K562 (cell line): ENCODE results near the gene EIF4G1. TPM values are rescaled to one million over a fixed set of nuclear protein-coding genes. Genes with fewer than 3 reads are reported as not detected.

Experiments used
- ATF1 ChIP-seq, 2 experiments: fragments of 450-650 bp in 1 of 2; IDR thresholded peaks; 2 replicates each; pipeline ENCODE4 v1.6.1; 2016; ENCODE audit warnings: missing compliant biosample characterization in 1 of 2, missing genetic modification characterization in 1 of 2
- COPS2 ChIP-seq: fragments of 450-650 bp; conservative IDR thresholded peaks from 2 replicates; pipeline ENCODE4 v1.6.1; 2016; ENCODE audit warnings: mild to moderate bottlenecking, moderate library complexity
- CREM ChIP-seq: IDR thresholded peaks from 2 replicates; pipeline ENCODE4 v1.6.1; 2014; ENCODE audit warnings: antibody characterized with exemption, low read depth
- EHMT2 ChIP-seq: fragments of 450-650 bp; IDR thresholded peaks from 2 replicates; pipeline ENCODE4 v1.6.1; 2018; ENCODE audit warnings: antibody characterized with exemption
- NCOA2 ChIP-seq, 2 experiments: fragments of 450-650 bp; IDR thresholded peaks; 2 replicates each; pipeline ENCODE4 v1.6.1; 2018; ENCODE audit warnings: mild to moderate bottlenecking in 2 of 2, moderate library complexity in 1 of 2; ENCODE audit not compliant: partially characterized antibody in 2 of 2
- NCOA6 ChIP-seq: fragments of 450-650 bp; IDR thresholded peaks from 2 replicates; pipeline ENCODE4 v1.6.1; 2017; ENCODE audit warnings: mild to moderate bottlenecking
- NONO ChIP-seq, 2 experiments: fragments of 200-400 bp in 1 of 2; fragments of 450-650 bp in 1 of 2; formaldehyde crosslinking in 1 of 2; IDR thresholded peaks; 2 replicates each; pipeline ENCODE4 v1.6.1; 2017; ENCODE audit warnings: low read depth in 2 of 2, mild to moderate bottlenecking in 2 of 2, moderate library complexity in 2 of 2, low read length in 1 of 2
- PML ChIP-seq: IDR thresholded peaks from 2 replicates; pipeline ENCODE4 v1.6.1; 2012; ENCODE audit warnings: low read length, inconsistent platforms
- POLR2AphosphoS2 ChIP-seq: IDR thresholded peaks from 2 replicates; pipeline ENCODE4 v1.6.1; 2012; ENCODE audit warnings: low read length, improper control_type of control experiment
- PTRF ChIP-seq: fragments of 450-650 bp; IDR thresholded peaks from 2 replicates; pipeline ENCODE4 v1.6.1; 2016; ENCODE audit warnings: mild to moderate bottlenecking, missing genetic modification characterization, missing compliant biosample characterization
- RBM25 ChIP-seq: fragments of 200-400 bp; formaldehyde crosslinking; IDR thresholded peaks from 2 replicates; pipeline ENCODE4 v1.6.1; 2018; ENCODE audit warnings: low read length, low read depth, moderate library complexity; ENCODE audit not compliant: severe bottlenecking
- TAF1 ChIP-seq: IDR thresholded peaks from 2 replicates; pipeline ENCODE4 v1.6.1; 2011; ENCODE audit warnings: mild to moderate bottlenecking, low read length, moderate library complexity; ENCODE audit not compliant: insufficient read depth, control insufficient read depth, severe bottlenecking; ENCODE audit errors: extremely low read depth
- ZNF239 ChIP-seq: fragments of 250-450 bp; sonication (Bioruptor Pico); IDR thresholded peaks from 2 replicates; pipeline ENCODE4 v1.4.0; 2020; ENCODE audit warnings: mild to moderate bottlenecking
- ZNF311 ChIP-seq: fragments of 250-450 bp; sonication (Bioruptor Pico); IDR thresholded peaks from 2 replicates; pipeline ENCODE4 v1.4.0; 2020; ENCODE audit warnings: mild to moderate bottlenecking, moderate library complexity
- ZNF764 ChIP-seq: fragments of 250-450 bp; sonication (Bioruptor Pico); IDR thresholded peaks from 2 replicates; pipeline ENCODE4 v1.4.0; 2020; ENCODE audit warnings: low read depth, mild to moderate bottlenecking, moderate library complexity
- ZNF778 ChIP-seq: fragments of 450-650 bp; formaldehyde crosslinking; IDR thresholded peaks from 2 replicates; pipeline ENCODE4 v1.4.0; 2020; ENCODE audit warnings: mild to moderate bottlenecking, moderate library complexity
- ZZZ3 ChIP-seq: fragments of 450-650 bp; IDR thresholded peaks from 2 replicates; pipeline ENCODE4 v1.6.1; 2016; ENCODE audit warnings: antibody characterized with exemption, mild to moderate bottlenecking, moderate library complexity
- polyA plus RNA-seq, 8 experiments: library from polyadenylated mRNA; depleted of rRNA in 4 of 8; stranded (reverse) in 5 of 8; unstranded in 3 of 8; fragments of >200 nt; fragmentation: Nextera tagmentation in 2 of 8; fragmentation: Illumina TruSeq in 1 of 8; extraction: Ambion mirVana in 2 of 8; extraction: Trizol in 1 of 8; gene quantifications; 2 replicates each; pipeline versions ENCODE4 v1.2.1 to v1.2.3, GENCODE V29; 2011 to 2014; ENCODE audit warnings: inconsistent platforms in 1 of 8, missing spikeins in 1 of 8
- total RNA-seq, 7 experiments: library from RNA; depleted of rRNA in 6 of 7; stranded (reverse); fragments of >200 nt in 6 of 7; fragmentation: Illumina TruSeq in 2 of 7; extraction: Trizol in 2 of 7; gene quantifications; 2 replicates each; pipeline versions ENCODE4 v1.2.1 to v1.2.3, GENCODE V29; 2011 to 2021; ENCODE audit warnings: low replicate concordance in 1 of 7
- TF ChIP-seq, protein P1 (sequence below): sonication (generic); formaldehyde crosslinking; IDR thresholded peaks from 2 replicates; pipeline ENCODE4 v1.8.0; 2022; ENCODE audit warnings: mild to moderate bottlenecking, missing genetic modification reagents
- TF ChIP-seq, protein P2 (sequence below), 2 experiments: fragments of 450-650 bp in 1 of 2; sonication (generic) in 1 of 2; formaldehyde crosslinking in 1 of 2; IDR thresholded peaks; 2 replicates each; pipeline versions ENCODE4 v1.7.1 to v1.9.0; 2016 to 2022; ENCODE audit warnings: inconsistent platforms in 1 of 2, mild to moderate bottlenecking in 1 of 2, missing genetic modification reagents in 1 of 2

EIF4G1 gene
- total and polyA plus RNA-seq, 9 of the 15 experiments (the other 6 are each of a cell fraction or from before 2014, with no cell fraction given) = 4.6 to 505 (median 155) TPM

DNA sequence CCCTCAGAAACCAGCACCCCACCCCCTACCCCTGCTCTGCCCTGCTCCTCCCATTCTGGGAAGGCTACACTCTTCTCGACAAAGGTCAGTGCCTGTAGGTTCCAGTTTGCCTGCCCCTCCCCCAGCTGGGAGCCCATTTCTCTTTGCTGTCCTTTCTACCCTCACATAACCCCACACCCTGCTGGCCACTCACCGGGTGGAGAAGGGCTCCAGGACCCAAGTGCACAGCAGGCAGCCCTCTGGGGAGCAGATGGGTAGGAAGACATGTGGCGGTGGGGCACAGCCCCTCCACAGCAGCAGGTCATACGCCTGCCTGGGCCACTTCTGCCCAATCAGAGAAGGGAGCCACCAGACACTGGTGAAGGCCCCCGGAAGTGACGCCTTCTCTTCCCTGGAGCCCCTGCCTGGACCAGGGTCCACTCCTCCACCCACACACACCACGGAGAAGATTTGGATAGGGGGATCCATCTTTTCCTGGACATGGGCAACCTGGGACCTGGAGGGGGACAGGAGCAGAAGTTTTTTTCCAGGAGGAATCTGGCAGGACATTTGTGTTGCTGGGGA is 63.6 kb downstream of the EIF4G1 start, which contains the start of gene THPO (continued):
- TF ChIP-seq ZZZ3 = no peak
- TF ChIP-seq NCOA2 (IDR thresholded peaks at IDR 0.05; ENCODE audit: partially characterized antibody in 2 of 2) = no peak
- TF ChIP-seq PML = no peak
- TF ChIP-seq ZNF764 (CRISPR knock-in tag) = no peak
- TF ChIP-seq POLR2AphosphoS2 = no peak
- no peak for TF ChIP-seq ZNF778
- TF ChIP-seq ATF1 (CRISPR knock-in tag; IDR thresholded peaks at IDR 0.05) = no peak
- no peak for TF ChIP-seq ATF1 (tag; IDR thresholded peaks at IDR 0.05)
- TF ChIP-seq ZNF239 (CRISPR knock-in tag) = no peak
- peak; percentile 48; the same call in 1 of the 2 replicates for TF ChIP-seq CREM
- no peak for TF ChIP-seq TAF1
- no peak for TF ChIP-seq NCOA6
- no peak for TF ChIP-seq ZNF311 (CRISPR knock-in tag)
- TF ChIP-seq COPS2 = no peak
- TF ChIP-seq, protein P1, sequence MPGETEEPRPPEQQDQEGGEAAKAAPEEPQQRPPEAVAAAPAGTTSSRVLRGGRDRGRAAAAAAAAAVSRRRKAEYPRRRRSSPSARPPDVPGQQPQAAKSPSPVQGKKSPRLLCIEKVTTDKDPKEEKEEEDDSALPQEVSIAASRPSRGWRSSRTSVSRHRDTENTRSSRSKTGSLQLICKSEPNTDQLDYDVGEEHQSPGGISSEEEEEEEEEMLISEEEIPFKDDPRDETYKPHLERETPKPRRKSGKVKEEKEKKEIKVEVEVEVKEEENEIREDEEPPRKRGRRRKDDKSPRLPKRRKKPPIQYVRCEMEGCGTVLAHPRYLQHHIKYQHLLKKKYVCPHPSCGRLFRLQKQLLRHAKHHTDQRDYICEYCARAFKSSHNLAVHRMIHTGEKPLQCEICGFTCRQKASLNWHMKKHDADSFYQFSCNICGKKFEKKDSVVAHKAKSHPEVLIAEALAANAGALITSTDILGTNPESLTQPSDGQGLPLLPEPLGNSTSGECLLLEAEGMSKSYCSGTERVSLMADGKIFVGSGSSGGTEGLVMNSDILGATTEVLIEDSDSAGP = no peak
- TF ChIP-seq, protein P2, sequence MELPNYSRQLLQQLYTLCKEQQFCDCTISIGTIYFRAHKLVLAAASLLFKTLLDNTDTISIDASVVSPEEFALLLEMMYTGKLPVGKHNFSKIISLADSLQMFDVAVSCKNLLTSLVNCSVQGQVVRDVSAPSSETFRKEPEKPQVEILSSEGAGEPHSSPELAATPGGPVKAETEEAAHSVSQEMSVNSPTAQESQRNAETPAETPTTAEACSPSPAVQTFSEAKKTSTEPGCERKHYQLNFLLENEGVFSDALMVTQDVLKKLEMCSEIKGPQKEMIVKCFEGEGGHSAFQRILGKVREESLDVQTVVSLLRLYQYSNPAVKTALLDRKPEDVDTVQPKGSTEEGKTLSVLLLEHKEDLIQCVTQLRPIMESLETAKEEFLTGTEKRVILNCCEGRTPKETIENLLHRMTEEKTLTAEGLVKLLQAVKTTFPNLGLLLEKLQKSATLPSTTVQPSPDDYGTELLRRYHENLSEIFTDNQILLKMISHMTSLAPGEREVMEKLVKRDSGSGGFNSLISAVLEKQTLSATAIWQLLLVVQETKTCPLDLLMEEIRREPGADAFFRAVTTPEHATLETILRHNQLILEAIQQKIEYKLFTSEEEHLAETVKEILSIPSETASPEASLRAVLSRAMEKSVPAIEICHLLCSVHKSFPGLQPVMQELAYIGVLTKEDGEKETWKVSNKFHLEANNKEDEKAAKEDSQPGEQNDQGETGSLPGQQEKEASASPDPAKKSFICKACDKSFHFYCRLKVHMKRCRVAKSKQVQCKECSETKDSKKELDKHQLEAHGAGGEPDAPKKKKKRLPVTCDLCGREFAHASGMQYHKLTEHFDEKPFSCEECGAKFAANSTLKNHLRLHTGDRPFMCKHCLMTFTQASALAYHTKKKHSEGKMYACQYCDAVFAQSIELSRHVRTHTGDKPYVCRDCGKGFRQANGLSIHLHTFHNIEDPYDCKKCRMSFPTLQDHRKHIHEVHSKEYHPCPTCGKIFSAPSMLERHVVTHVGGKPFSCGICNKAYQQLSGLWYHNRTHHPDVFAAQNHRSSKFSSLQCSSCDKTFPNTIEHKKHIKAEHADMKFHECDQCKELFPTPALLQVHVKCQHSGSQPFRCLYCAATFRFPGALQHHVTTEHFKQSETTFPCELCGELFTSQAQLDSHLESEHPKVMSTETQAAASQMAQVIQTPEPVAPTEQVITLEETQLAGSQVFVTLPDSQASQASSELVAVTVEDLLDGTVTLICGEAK (IDR thresholded peaks at IDR 0.05) = peak; percentile 33; the same call in 1 of the 2 replicates
- TF ChIP-seq, protein P2 (CRISPR knock-in tag; IDR thresholded peaks at IDR 0.05) = no peak
- no peak for TF ChIP-seq RBM25
- TF ChIP-seq EHMT2 = peak; percentile 43; the same call in 1 of the 2 replicates
- no peak for TF ChIP-seq PTRF (tag)
- no peak for TF ChIP-seq NONO (IDR thresholded peaks at IDR 0.05; ENCODE audit: low read depth in 2 of 2, low read length in 1 of 2)
